HCT116 (cell line): Measurements from ENCODE around the gene ACKR3. TPM values are rescaled to one million over a fixed set of nuclear protein-coding genes. Genes with fewer than 3 reads are reported as not detected.

Experiments
- ATAC-seq: fragments of 200-7000 bp; cut with Tn5 transposase; 2 replicates; pipeline ENCODE4 v1.9.1; 2020; ENCODE audit warnings: mild to moderate bottlenecking, moderate library complexity
- BruUV-seq: library from RNA; stranded (reverse); fragments of 400-500 nt; replicated peaks from 2 replicates; lab custom pipeline; 2021; lab: Mats Ljungman, UMichigan
- CTCF ChIA-PET: fragments of 300-600 bp; sonication (Branson Sonifier 250); formaldehyde crosslinking; loops from one replicate; lab custom pipeline; 2021; ENCODE audit warnings: antibody characterized with exemption; lab: Charles Lee
- POLR2A ChIA-PET: fragments of 300-600, 350-600 bp; sonication (Branson Sonifier 250); formaldehyde crosslinking; loops from one replicate; lab custom pipeline; 2021; ENCODE audit warnings: antibody characterized with exemption; lab: Charles Lee
- RAD21 ChIA-PET, 2 experiments: fragments of 300-600 bp; sonication (Branson Sonifier 250); formaldehyde crosslinking; loops; one replicate each; lab custom pipeline; 2023; ENCODE audit warnings: low total read pairs in 2 of 2; ENCODE audit not compliant: uncharacterized antibody in 2 of 2, unreplicated experiment in 2 of 2, low non-redundant PET in 1 of 2; lab: Charles Lee
- DNase-seq: peaks from one replicate; pipeline ENCODE4 v3.0.0-alpha.2; 2010; ENCODE audit warnings: low read depth, low spot score
- H2AFZ ChIP-seq: fragments of 200-600 bp; shearing (Covaris generic), sonication (generic); 2 replicates; pipeline ENCODE4 v1.6.1; 2017; ENCODE audit warnings: low read depth, mixed run types, mixed read lengths, antibody characterized with exemption, low read length; ENCODE audit not compliant: poor library complexity, severe bottlenecking
- H3K27ac ChIP-seq: 2 replicates; pipeline ENCODE4 v1.5.1; 2012; ENCODE audit warnings: low read depth, low read length
- H3K27me3 ChIP-seq: fragments of 200-600 bp; sonication (generic); 2 replicates; pipeline ENCODE4 v1.6.1; 2016; ENCODE audit warnings: mixed run types, low read length, mixed read lengths; ENCODE audit not compliant: insufficient read depth
- H3K36me3 ChIP-seq, 2 experiments: fragments of 200-500 bp in 1 of 2; fragments of 200-600 bp in 1 of 2; sonication (Bioruptor generic) in 1 of 2; sonication (generic) in 1 of 2; 2 replicates each; pipeline versions ENCODE4 v1.5.1 to v1.6.1; 2014 to 2016; ENCODE audit warnings: low read length in 2 of 2, inconsistent platforms in 1 of 2, mixed read lengths in 1 of 2, mixed run types in 1 of 2; ENCODE audit not compliant: insufficient read depth in 2 of 2, control insufficient read depth in 1 of 2
- H3K4me1 ChIP-seq, 2 experiments: fragments of 200-600 bp in 1 of 2; sonication (generic) in 1 of 2; 2 replicates each; pipeline versions ENCODE4 v1.5.1 to v1.6.1; 2012 to 2017; ENCODE audit warnings: low read length in 2 of 2, inconsistent platforms in 1 of 2, mild to moderate bottlenecking in 1 of 2, mixed read lengths in 1 of 2, mixed run types in 1 of 2, moderate library complexity in 1 of 2; ENCODE audit not compliant: insufficient read depth in 2 of 2, control insufficient read depth in 1 of 2
- H3K4me2 ChIP-seq: fragments of 200-600 bp; sonication (generic); 2 replicates; pipeline ENCODE4 v1.6.1; 2017; ENCODE audit warnings: mixed run types, low read length, mixed read lengths
- H3K4me3 ChIP-seq, 2 experiments: fragments of 200-600 bp in 1 of 2; sonication (generic) in 1 of 2; replicated peaks in 1 of 2; 2 replicates each; pipeline ENCODE4 v1.5.1; 2011 to 2016; ENCODE audit warnings: low read length in 2 of 2, control low read depth in 1 of 2, low read depth in 1 of 2, mild to moderate bottlenecking in 1 of 2, mixed read lengths in 1 of 2, mixed run types in 1 of 2
- H3K79me2 ChIP-seq: fragments of 200-600 bp; sonication (generic); 2 replicates; pipeline ENCODE4 v1.6.1; 2017; ENCODE audit warnings: mild to moderate bottlenecking, mixed run types, low read length, moderate library complexity, mixed read lengths; ENCODE audit not compliant: insufficient read depth
- H3K9ac ChIP-seq: fragments of 200-600 bp; sonication (generic); 2 replicates; pipeline ENCODE4 v1.6.1; 2016; ENCODE audit warnings: low read length, mixed read lengths
- H3K9me2 ChIP-seq: fragments of 200-600 bp; sonication (generic), shearing (Covaris generic); 2 replicates; pipeline ENCODE4 v1.6.1; 2017; ENCODE audit warnings: mixed run types, mild to moderate bottlenecking, moderate library complexity; ENCODE audit not compliant: insufficient read depth
- H3K9me3 ChIP-seq, 2 experiments: fragments of 200-500 bp in 1 of 2; fragments of 200-600 bp in 1 of 2; sonication (Bioruptor generic) in 1 of 2; sonication (generic) in 1 of 2; 2 replicates each; pipeline ENCODE4 v1.6.1; 2014 to 2017; ENCODE audit warnings: low read length in 2 of 2, mixed read lengths in 2 of 2, inconsistent platforms in 1 of 2, low read depth in 1 of 2, mild to moderate bottlenecking in 1 of 2, mixed run types in 1 of 2, moderate library complexity in 1 of 2; ENCODE audit not compliant: control insufficient read depth in 1 of 2, insufficient read depth in 1 of 2
- H4K20me1 ChIP-seq: fragments of 200-600 bp; sonication (generic), shearing (Covaris generic); 2 replicates; pipeline ENCODE4 v1.6.1; 2017; ENCODE audit warnings: mixed run types, mild to moderate bottlenecking, moderate library complexity; ENCODE audit not compliant: insufficient read depth
- CBX3 ChIP-seq: IDR thresholded peaks from 2 replicates; pipeline ENCODE4 v1.6.1; 2012; ENCODE audit warnings: low read depth
- CEBPB ChIP-seq: IDR thresholded peaks from 2 replicates; pipeline ENCODE4 v1.6.1; 2012; ENCODE audit warnings: low read depth
- ELF1 ChIP-seq: IDR thresholded peaks from 2 replicates; pipeline ENCODE4 v1.6.1; 2012; ENCODE audit warnings: low read depth, borderline replicate concordance
- EZH2 ChIP-seq: fragments of 200-600 bp; sonication (generic); IDR thresholded peaks from 2 replicates; pipeline ENCODE4 v1.6.1; 2017; ENCODE audit warnings: antibody characterized with exemption, mixed run types
- EZH2phosphoT487 ChIP-seq: fragments of 200-600 bp; IDR thresholded peaks from 2 replicates; pipeline ENCODE4 v1.6.1; 2018; ENCODE audit warnings: antibody characterized with exemption, borderline replicate concordance
- POLR2A ChIP-seq: IDR thresholded peaks from 2 replicates; pipeline ENCODE4 v1.7.0; 2011; ENCODE audit warnings: borderline replicate concordance; ENCODE audit not compliant: insufficient read depth, insufficient read length; ENCODE audit errors: extremely low read depth
- POLR2AphosphoS5 ChIP-seq: IDR thresholded peaks from 2 replicates; pipeline ENCODE4 v1.6.1; 2011; ENCODE audit warnings: mild to moderate bottlenecking, low read depth, low read length, moderate library complexity
- RAD21 ChIP-seq: IDR thresholded peaks from 2 replicates; pipeline ENCODE4 v1.6.1; 2012; ENCODE audit warnings: low read depth, mild to moderate bottlenecking
- SIN3A ChIP-seq: IDR thresholded peaks from 2 replicates; pipeline ENCODE4 v1.6.1; 2012; ENCODE audit warnings: low read depth
- SP1 ChIP-seq: IDR thresholded peaks from 2 replicates; pipeline ENCODE4 v1.6.1; 2012; ENCODE audit warnings: low read depth
- SRF ChIP-seq: IDR thresholded peaks from 2 replicates; pipeline ENCODE4 v1.6.1; 2012; ENCODE audit warnings: low read depth
- ZFX ChIP-seq: fragments of 450-650 bp; IDR thresholded peaks from 2 replicates; pipeline ENCODE4 v1.6.1; 2017
- ZNF274 ChIP-seq: fragments of 200-500 bp; sonication (Bioruptor generic); IDR thresholded peaks from 2 replicates; pipeline ENCODE4 v1.6.1; 2014; ENCODE audit warnings: mild to moderate bottlenecking, low read depth, low read length, inconsistent platforms
- intact Hi-C: fragments of 100-400 bp; cut with micrococcal nuclease; formaldehyde crosslinking; loops from 2 replicates; pipeline ENCODE4 v1.10.0; 2022
- total RNA-seq: library from RNA; stranded (reverse); gene quantifications from one replicate; pipeline ENCODE4 v1.2.1, GENCODE V29; 2021; ENCODE audit not compliant: unreplicated experiment
- TF ChIP-seq, protein P1 (sequence below), 3 experiments: fragments of 200-600 bp in 1 of 3; sonication (generic) in 1 of 3; IDR thresholded peaks in 2 of 3; conservative IDR thresholded peaks in 1 of 3; 2 replicates each; pipeline ENCODE4 v1.5.1; 2012 to 2017; ENCODE audit warnings: low read depth in 2 of 3, low read length in 2 of 3, antibody characterized with exemption in 1 of 3, borderline replicate concordance in 1 of 3, control low read depth in 1 of 3, mild to moderate bottlenecking in 1 of 3, mixed read lengths in 1 of 3, mixed run types in 1 of 3, moderate library complexity in 1 of 3; ENCODE audit not compliant: insufficient read depth in 1 of 3
- TF ChIP-seq, protein P2 (sequence below): IDR thresholded peaks from 2 replicates; pipeline ENCODE4 v1.6.1; 2012; ENCODE audit warnings: low read depth
- TF ChIP-seq, protein P3 (sequence below): IDR thresholded peaks from 2 replicates; pipeline ENCODE4 v1.6.1; 2012
- TF ChIP-seq, protein P4 (sequence below): IDR thresholded peaks from 2 replicates; pipeline ENCODE4 v1.6.1; 2012
- TF ChIP-seq, protein P5 (sequence below): IDR thresholded peaks from 2 replicates; pipeline ENCODE4 v1.6.1; 2011; ENCODE audit warnings: mild to moderate bottlenecking, low read length, moderate library complexity; ENCODE audit not compliant: insufficient replicate concordance; ENCODE audit errors: extremely low read depth

ACKR3 gene
- total RNA-seq, 1 experiment from 2014 or later, result 0.20 TPM

DNA sequence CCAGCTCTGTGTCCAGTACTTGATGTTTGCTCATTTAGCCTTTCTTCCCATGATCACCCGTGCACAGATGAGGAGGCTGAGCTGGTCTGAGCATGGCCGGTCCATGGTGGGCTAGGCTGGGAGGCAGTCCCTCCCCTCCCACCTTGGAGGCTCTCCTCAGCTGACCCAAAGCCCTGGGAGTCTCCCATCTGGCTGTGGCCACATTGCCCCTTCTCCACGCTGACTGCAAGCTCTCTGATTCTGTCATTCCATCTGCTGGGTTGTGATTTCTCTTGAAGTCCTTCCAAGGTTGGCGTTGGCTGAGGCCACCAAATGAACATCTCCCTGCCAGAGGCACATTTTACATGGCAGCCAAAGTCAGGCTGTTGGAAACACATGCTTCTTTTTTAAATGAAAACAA is 44.0 kb downstream of the ACKR3 start (continued):
- TF ChIP-seq EZH2phosphoT487 (no peak), ZFX (no peak), SP1 (no peak)
- TF ChIP-seq, all 23 proteins: peak for 0

DNA sequence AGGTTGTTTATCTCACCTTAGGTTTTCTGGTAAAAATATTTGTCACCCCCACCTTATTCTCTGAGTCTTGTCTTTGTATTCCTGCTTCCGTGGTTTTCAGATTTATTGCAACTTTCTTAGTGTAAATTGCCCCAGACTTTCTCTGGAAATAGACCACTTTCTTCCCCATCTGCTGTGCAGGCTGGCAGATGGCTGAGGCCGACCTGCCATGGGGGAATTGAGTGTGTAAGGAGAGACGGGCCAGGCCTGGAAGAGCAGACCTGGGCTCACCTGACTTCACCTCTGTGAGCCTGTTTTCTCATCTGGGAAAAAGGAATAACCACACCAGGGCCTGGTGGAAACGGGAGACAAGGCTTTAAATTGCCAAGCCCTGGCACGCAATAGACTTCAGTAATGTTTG is 44.9 kb downstream of the ACKR3 start:
- Histone ChIP-seq H3K9ac (no peak overlapping the region), H3K4me1 (no peaks in the 10 kb centered on the region), H3K4me2 (no peak overlapping the region), H3K4me3 (no peak overlapping the region), H3K79me2 (no peaks in the 10 kb centered on the region), H3K27ac (no peak overlapping the region), H3K27me3 (peaks cover 83% of the 10 kb centered on the region), H3K9me3 (no peaks in the 10 kb centered on the region), H3K9me2 (no peaks in the 10 kb centered on the region), H2AFZ (no peak overlapping the region), H4K20me1 (no peaks in the 10 kb centered on the region), H3K36me3 (no peaks in the 10 kb centered on the region)
- intact Hi-C loops, result no loop called here
- TF ChIP-seq SIN3A (no peak), ELF1 (no peak), CEBPB (no peak), POLR2AphosphoS5 (no peak), RAD21 (no peak), ZNF274 (no peak), CBX3 (no peak), POLR2A (no peak), EZH2 (no peak), EZH2phosphoT487 (no peak), SRF (no peak)
- TF ChIP-seq, protein P1, sequence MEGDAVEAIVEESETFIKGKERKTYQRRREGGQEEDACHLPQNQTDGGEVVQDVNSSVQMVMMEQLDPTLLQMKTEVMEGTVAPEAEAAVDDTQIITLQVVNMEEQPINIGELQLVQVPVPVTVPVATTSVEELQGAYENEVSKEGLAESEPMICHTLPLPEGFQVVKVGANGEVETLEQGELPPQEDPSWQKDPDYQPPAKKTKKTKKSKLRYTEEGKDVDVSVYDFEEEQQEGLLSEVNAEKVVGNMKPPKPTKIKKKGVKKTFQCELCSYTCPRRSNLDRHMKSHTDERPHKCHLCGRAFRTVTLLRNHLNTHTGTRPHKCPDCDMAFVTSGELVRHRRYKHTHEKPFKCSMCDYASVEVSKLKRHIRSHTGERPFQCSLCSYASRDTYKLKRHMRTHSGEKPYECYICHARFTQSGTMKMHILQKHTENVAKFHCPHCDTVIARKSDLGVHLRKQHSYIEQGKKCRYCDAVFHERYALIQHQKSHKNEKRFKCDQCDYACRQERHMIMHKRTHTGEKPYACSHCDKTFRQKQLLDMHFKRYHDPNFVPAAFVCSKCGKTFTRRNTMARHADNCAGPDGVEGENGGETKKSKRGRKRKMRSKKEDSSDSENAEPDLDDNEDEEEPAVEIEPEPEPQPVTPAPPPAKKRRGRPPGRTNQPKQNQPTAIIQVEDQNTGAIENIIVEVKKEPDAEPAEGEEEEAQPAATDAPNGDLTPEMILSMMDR (IDR thresholded peaks at IDR 0.05 in 2 of 3, conservative IDR thresholded peaks at IDR 0.05 in 1 of 3; ENCODE audit: borderline replicate concordance in 1 of 3, insufficient read depth in 1 of 3, low read depth in 2 of 3, low read length in 2 of 3), result no peak
- TF ChIP-seq, protein P2, sequence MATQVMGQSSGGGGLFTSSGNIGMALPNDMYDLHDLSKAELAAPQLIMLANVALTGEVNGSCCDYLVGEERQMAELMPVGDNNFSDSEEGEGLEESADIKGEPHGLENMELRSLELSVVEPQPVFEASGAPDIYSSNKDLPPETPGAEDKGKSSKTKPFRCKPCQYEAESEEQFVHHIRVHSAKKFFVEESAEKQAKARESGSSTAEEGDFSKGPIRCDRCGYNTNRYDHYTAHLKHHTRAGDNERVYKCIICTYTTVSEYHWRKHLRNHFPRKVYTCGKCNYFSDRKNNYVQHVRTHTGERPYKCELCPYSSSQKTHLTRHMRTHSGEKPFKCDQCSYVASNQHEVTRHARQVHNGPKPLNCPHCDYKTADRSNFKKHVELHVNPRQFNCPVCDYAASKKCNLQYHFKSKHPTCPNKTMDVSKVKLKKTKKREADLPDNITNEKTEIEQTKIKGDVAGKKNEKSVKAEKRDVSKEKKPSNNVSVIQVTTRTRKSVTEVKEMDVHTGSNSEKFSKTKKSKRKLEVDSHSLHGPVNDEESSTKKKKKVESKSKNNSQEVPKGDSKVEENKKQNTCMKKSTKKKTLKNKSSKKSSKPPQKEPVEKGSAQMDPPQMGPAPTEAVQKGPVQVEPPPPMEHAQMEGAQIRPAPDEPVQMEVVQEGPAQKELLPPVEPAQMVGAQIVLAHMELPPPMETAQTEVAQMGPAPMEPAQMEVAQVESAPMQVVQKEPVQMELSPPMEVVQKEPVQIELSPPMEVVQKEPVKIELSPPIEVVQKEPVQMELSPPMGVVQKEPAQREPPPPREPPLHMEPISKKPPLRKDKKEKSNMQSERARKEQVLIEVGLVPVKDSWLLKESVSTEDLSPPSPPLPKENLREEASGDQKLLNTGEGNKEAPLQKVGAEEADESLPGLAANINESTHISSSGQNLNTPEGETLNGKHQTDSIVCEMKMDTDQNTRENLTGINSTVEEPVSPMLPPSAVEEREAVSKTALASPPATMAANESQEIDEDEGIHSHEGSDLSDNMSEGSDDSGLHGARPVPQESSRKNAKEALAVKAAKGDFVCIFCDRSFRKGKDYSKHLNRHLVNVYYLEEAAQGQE, result no peak
- TF ChIP-seq, protein P3, sequence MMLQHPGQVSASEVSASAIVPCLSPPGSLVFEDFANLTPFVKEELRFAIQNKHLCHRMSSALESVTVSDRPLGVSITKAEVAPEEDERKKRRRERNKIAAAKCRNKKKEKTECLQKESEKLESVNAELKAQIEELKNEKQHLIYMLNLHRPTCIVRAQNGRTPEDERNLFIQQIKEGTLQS, result no peak
- TF ChIP-seq, protein P4, sequence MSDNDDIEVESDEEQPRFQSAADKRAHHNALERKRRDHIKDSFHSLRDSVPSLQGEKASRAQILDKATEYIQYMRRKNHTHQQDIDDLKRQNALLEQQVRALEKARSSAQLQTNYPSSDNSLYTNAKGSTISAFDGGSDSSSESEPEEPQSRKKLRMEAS, result no peak
- TF ChIP-seq, protein P5, sequence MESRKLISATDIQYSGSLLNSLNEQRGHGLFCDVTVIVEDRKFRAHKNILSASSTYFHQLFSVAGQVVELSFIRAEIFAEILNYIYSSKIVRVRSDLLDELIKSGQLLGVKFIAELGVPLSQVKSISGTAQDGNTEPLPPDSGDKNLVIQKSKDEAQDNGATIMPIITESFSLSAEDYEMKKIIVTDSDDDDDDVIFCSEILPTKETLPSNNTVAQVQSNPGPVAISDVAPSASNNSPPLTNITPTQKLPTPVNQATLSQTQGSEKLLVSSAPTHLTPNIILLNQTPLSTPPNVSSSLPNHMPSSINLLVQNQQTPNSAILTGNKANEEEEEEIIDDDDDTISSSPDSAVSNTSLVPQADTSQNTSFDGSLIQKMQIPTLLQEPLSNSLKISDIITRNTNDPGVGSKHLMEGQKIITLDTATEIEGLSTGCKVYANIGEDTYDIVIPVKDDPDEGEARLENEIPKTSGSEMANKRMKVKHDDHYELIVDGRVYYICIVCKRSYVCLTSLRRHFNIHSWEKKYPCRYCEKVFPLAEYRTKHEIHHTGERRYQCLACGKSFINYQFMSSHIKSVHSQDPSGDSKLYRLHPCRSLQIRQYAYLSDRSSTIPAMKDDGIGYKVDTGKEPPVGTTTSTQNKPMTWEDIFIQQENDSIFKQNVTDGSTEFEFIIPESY, result no peak
- DNase-seq (no peak), ATAC-seq (no peak)
- ChIA-PET CTCF (no interaction called here), RAD21 (no interaction called here), POLR2A (no interaction called here)
- BruUV-seq, result no TSS peak
